Lower leg skin (tissue), 4 donors: ENCODE data around the gene CYB561D2. TPM values are rescaled to one million over a fixed set of nuclear protein-coding genes. Genes with fewer than 3 reads are reported as not detected.

Source experiments
- DNase-seq, 2 donors: peaks; one replicate each; pipeline ENCODE4 v3.0.0-alpha.2; 2019; ENCODE audit warnings: low spot score in 2 of 2
- H3K4me3 ChIP-seq: fragments of 200-600 bp; sonication (generic); 2 replicates; pipeline ENCODE4 v1.5.1; 2017; ENCODE audit warnings: mild to moderate bottlenecking, low read depth; ENCODE audit not compliant: poor library complexity, severe bottlenecking
- POLR2A ChIP-seq, 2 donors: fragments of 450-650 bp; IDR thresholded peaks; one replicate each; pipeline ENCODE4 v1.6.1; 2016 to 2017; ENCODE audit warnings: antibody characterized with exemption in 2 of 2, mild to moderate bottlenecking in 1 of 2, moderate library complexity in 1 of 2
- WGBS, 2 donors: methylation state at CpG; one replicate each; pipeline ENCODE4 v1.1.5; 2018; 5-methylcytosine and 5-hydroxymethylcytosine counted together
- intact Hi-C: fragments of 100-400 bp; cut with DNase I; formaldehyde crosslinking; loops from one replicate; pipeline ENCODE4 v1.15.0; 2023; ENCODE audit warnings: low total_unique reads
- total RNA-seq, 4 donors: library from RNA; depleted of rRNA; stranded (reverse); fragments of >200 nt; gene quantifications; one replicate each; pipeline ENCODE4 v1.1.0, GENCODE V29; 2016
- TF ChIP-seq, protein P1 (sequence below), 3 donors: fragments of 450-650 bp; IDR thresholded peaks; one replicate each; pipeline ENCODE4 v1.5.1; 2016; ENCODE audit warnings: antibody characterized with exemption in 3 of 3, mild to moderate bottlenecking in 3 of 3, moderate library complexity in 2 of 3

The CYB561D2 gene
- total RNA-seq, 4 donors from 2014 or later: 6.0 to 19.7 (median 11.6) TPM

DNA sequence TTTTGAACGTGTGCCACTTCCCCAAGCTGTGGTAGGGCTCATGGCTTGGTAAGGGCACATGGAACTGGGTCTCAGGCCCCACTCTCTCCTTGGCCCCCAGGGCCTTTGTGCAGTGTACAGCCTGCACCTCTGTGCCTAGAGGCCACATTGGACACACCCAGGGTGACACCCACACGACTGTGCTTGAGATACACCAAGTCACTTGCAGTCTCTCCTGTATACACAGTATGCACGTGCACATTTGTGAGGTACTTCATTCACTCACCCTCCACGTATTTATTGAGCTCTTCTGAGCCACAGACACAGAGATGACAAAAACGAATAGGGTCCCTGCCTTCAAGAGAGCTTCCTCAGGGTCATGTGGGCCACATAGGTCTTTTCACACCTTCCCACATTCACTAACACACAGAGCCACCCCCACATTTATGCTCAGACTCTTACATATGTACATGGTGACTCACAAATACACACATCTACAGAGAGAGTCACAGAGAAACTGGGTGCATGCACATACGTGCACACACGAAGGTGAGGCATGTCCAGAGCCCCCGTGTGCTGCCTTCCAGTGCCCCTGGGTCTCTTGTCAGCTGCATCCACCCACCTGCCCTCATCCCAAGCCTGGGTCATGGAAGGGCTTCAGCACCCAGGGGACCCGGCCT is 18.5 kb downstream of the CYB561D2 start:
- WGBS, 2 donors: 55 to 67% methylated on average over 9 of the region's 9 CpGs
- intact Hi-C loops: no loop called here
- no peak for DNase-seq
- H3K4me3 ChIP-seq: no peak overlapping the region
- no peak for TF ChIP-seq POLR2A (IDR thresholded peaks at IDR 0.05)
- TF ChIP-seq, protein P1, sequence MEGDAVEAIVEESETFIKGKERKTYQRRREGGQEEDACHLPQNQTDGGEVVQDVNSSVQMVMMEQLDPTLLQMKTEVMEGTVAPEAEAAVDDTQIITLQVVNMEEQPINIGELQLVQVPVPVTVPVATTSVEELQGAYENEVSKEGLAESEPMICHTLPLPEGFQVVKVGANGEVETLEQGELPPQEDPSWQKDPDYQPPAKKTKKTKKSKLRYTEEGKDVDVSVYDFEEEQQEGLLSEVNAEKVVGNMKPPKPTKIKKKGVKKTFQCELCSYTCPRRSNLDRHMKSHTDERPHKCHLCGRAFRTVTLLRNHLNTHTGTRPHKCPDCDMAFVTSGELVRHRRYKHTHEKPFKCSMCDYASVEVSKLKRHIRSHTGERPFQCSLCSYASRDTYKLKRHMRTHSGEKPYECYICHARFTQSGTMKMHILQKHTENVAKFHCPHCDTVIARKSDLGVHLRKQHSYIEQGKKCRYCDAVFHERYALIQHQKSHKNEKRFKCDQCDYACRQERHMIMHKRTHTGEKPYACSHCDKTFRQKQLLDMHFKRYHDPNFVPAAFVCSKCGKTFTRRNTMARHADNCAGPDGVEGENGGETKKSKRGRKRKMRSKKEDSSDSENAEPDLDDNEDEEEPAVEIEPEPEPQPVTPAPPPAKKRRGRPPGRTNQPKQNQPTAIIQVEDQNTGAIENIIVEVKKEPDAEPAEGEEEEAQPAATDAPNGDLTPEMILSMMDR (IDR thresholded peaks at IDR 0.05): no peak

DNA sequence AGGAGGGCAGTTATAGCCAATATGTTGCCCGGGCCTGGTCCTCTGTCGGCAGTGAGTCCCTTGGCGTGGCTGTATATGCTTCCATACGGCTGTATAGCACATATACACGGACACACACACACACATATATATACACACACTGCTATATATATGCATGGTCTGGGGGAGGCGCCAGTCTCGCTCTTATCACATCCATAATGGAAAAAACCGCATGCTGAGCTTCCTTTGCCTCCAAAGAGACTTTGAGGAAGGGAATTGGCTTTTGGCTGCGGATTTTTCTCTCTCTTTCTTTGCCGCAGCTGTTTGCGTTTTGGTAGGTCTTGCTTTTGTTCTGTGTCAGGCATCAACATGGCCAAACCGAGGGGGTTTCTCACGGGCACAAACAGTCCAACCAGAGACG is 19.9 kb downstream of the CYB561D2 start:
- no peak overlapping the region for H3K4me3 ChIP-seq
- TF ChIP-seq, protein P1 (IDR thresholded peaks at IDR 0.05): no peak
- no peak for TF ChIP-seq POLR2A (IDR thresholded peaks at IDR 0.05)
- WGBS, 2 donors: 43 to 45% methylated on average over 14 of the region's 14 CpGs
- no peak for DNase-seq
- intact Hi-C loops: no loop called here

DNA sequence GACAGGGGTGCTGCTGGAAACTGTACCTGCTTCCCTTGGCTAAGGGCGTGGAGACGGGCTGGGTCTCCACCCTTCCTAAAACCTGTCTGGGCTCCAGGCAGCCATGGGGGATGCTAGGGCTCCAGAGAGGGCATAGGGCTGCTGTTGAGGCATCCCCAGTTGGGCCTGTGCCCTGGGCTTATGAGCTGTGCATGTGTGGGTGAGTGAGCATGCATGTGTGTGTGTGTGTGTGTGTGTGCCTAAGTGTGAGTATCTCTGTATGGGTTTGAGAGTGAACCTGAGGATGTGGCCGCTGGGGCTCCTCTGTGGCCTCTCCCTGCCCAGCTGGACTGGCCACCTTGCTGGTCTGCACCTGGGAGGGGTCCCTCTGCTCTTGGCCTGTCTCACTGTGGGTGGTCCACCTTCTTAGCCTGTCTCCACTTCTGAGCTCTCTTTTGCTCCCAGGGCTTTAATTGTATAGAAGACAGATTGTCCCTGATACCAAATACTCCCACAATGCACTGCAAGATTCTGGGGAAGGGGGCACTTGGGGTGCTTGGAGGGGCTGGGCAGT is 20.5 kb downstream of the CYB561D2 start:
- TF ChIP-seq, protein P1 (IDR thresholded peaks at IDR 0.05): no peak
- no peak for DNase-seq
- no peak overlapping the region for H3K4me3 ChIP-seq
- intact Hi-C loops: no loop called here
- WGBS, 2 donors: 77 to 93% methylated on average over 3 of the region's 3 CpGs

GRCh38 chr3:50372349-50372748 is 21.7 kb downstream of the CYB561D2 start:
- TF ChIP-seq, protein P1 (IDR thresholded peaks at IDR 0.05): no peak
- no peak for TF ChIP-seq POLR2A (IDR thresholded peaks at IDR 0.05)
- intact Hi-C loops: no loop called here
- 66 to 74% methylated on average over 8 of the region's 8 CpGs for WGBS, 2 donors
- H3K4me3 ChIP-seq: no peak overlapping the region
- DNase-seq: no peak

DNA sequence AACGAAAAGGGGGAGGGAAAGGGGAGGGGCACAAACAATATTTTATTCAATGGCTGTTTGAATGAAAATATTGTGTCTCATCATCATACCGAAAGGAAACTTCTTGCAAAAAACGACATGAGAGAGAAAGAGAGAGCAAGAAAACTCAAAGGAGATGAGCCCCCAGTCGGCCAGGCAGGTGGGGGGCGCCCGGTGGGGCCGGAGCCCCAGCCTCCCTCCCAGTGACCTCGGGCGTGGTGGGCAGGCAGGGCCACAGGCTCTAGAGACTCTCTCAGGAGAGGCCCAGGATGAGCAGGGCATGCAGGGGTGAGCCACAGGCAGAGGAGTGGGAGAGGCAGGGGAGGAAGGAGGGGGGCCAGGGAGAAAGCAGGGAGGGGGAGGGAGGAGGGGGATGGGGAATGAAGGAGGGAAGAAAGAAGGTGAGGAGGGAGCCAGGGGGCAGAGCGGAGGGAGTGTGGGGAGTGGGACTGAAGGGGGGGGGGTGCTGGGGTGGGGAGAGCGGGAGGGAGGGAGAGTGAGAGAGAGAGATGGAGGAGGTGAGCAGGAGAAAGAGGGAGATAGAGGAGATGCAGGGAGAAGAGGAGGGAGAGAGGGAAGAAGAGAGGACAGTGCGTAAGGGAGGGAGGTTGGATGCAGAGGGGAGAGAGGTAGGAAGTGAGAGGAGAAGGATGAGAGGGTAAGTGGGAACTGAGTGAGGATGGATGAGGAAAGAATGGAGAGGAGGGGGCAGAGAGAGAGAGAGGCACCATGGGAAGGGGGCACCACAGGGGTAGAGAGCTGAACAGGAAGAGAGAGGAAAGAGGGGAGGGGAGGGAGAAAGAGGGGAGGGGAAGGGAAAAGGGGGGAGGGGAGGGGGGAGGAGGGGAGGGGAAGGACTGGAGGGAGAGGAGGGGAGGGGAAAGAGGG is 22.7 kb downstream of the CYB561D2 start:
- intact Hi-C loops: no loop called here
- DNase-seq: no peak
- H3K4me3 ChIP-seq: no peak overlapping the region
- TF ChIP-seq, protein P1 (IDR thresholded peaks at IDR 0.05): no peak
- TF ChIP-seq POLR2A (IDR thresholded peaks at IDR 0.05): no peak
- 58 to 64% methylated on average over 12 of the region's 12 CpGs for WGBS, 2 donors
